ENCODE data around the gene DDX47. TPM values are rescaled to one million over a fixed set of nuclear protein-coding genes. Genes with fewer than 3 reads are reported as not detected.
A peak's percentile ranks its signal among the peaks of the same experiment; 100 is the strongest.
"Not testable (repeated sequence)": the region's sequence is repeated elsewhere in the genome, so short reads cannot be mapped to it uniquely, and the experiment has no call there.

The DDX47 gene
- total and polyA plus RNA-seq, 7 experiments from 2014 or later, result 70.7 to 154 (median 75.5) TPM

- Mint-ChIP-seq H3K9me3 (no peaks in the 10 kb centered on the region), H3K27ac (peak overlapping the region; percentile 93 to 99 (median 98)), H3K27me3 (no peaks in the 10 kb centered on the region), H3K4me3 (peak overlapping the region in 7 of 10 donors; percentile 12 to 81 (median 59)), H3K36me3 (peaks cover 0 to 9% (median 0%) of the 10 kb centered on the region in 5 donors), H3K4me1 (peaks cover 35 to 85% (median 72%) of the 10 kb centered on the region in 7 donors)
- CTCF ChIA-PET, result interaction anchor here (2.4 to 2.6 kb wide), 2 partner anchors 18 to 31 kb away, joined by 8 read pairs; no protein-coding TSS in a partner anchor
- H3K9me3 ChIP-seq (ENCODE audit: control insufficient read depth in 2 of 3, low read length in 3 of 3), result no peaks in the 10 kb centered on the region
- no peaks in the 10 kb centered on the region for H3K36me3 ChIP-seq (ENCODE audit: control insufficient read depth in 2 of 3, insufficient read depth in 3 of 3, low read length in 3 of 3)
- intact Hi-C loops (cut with micrococcal nuclease), result loop anchor here in 1 of 2 donors (5.0 kb wide), 1 partner anchor 80 kb away; no protein-coding TSS in a partner anchor
- H3K27ac ChIP-seq (ENCODE audit: low read depth, low read length), result peak overlapping the region; percentile 80
- no peak for ATAC-seq
- no peaks in the 10 kb centered on the region for H3K27me3 ChIP-seq (ENCODE audit: control insufficient read depth in 2 of 2, insufficient read depth in 2 of 2, low read length in 2 of 2)
- H3K4me3 ChIP-seq (ENCODE audit: low read length), result no peak overlapping the region
- POLR2A ChIA-PET, result interaction anchor here (0.6 to 2.9 kb wide), 6 partner anchors 8 to 184 kb away, joined by 3 to 16 read pairs (median 3); no protein-coding TSS in a partner anchor
- DNase-seq, result no peak
- H3K4me1 ChIP-seq (ENCODE audit: control insufficient read depth in 2 of 2, insufficient read depth in 2 of 2, low read length in 2 of 2), result peaks cover 24 to 31% of the 10 kb centered on the region in 2 donors
Measured at GRCh38 chr12:12806784-12807516, 6.2 kb upstream of the DDX47 start.

- H3K36me3 Mint-ChIP-seq; H3K27me3 Mint-ChIP-seq; H3K36me3 ChIP-seq (ENCODE audit: control insufficient read depth in 2 of 3, insufficient read depth in 3 of 3, low read length in 3 of 3); DNase-seq; H3K27me3 ChIP-seq (ENCODE audit: control insufficient read depth in 2 of 2, insufficient read depth in 2 of 2, low read length in 2 of 2); ATAC-seq; H3K9me3 Mint-ChIP-seq; H3K9me3 ChIP-seq (ENCODE audit: control insufficient read depth in 2 of 3, low read length in 3 of 3); H3K4me3 ChIP-seq (ENCODE audit: low read length): not testable (repeated sequence)
- POLR2A ChIA-PET, result interaction anchor here (0.6 to 2.9 kb wide), 5 partner anchors 18 to 184 kb away, joined by 3 to 16 read pairs (median 3); no protein-coding TSS in a partner anchor
- Mint-ChIP-seq H3K4me3 (peak overlapping the region in 8 of 10 donors; percentile 12 to 81 (median 59)), H3K4me1 (peaks cover 31 to 80% (median 68%) of the 10 kb centered on the region in 7 donors), H3K27ac (peak overlapping the region; percentile 93 to 99 (median 98))
- Histone ChIP-seq H3K27ac (ENCODE audit: low read depth, low read length) (peak overlapping the region; percentile 80), H3K4me1 (ENCODE audit: control insufficient read depth in 2 of 2, insufficient read depth in 2 of 2, low read length in 2 of 2) (peaks cover 25 to 31% of the 10 kb centered on the region in 2 donors)
- CTCF ChIA-PET, result interaction anchor here (2.4 to 2.6 kb wide), 2 partner anchors 18 to 31 kb away, joined by 8 read pairs; no protein-coding TSS in a partner anchor
- intact Hi-C loops (cut with micrococcal nuclease), result loop anchor here in 1 of 2 donors (5.0 kb wide), 1 partner anchor 80 kb away; no protein-coding TSS in a partner anchor
Measured at GRCh38 chr12:12807517-12807903, 5.6 kb upstream of the DDX47 start.

- H3K4me1 Mint-ChIP-seq, result peaks cover 32 to 80% (median 68%) of the 10 kb centered on the region in 7 donors
- H3K27me3 ChIP-seq (ENCODE audit: control insufficient read depth in 2 of 2, insufficient read depth in 2 of 2, low read length in 2 of 2), result no peaks in the 10 kb centered on the region
- no peaks in the 10 kb centered on the region for H3K9me3 ChIP-seq (ENCODE audit: control insufficient read depth in 2 of 3, low read length in 3 of 3)
- peak overlapping the region; percentile 2 for H3K4me3 ChIP-seq (ENCODE audit: low read length)
- ChIA-PET CTCF (interaction anchor here (0.7 to 6.6 kb wide), 3 partner anchors 15 to 30 kb away, joined by 3 to 84 read pairs (median 8); no protein-coding TSS in a partner anchor), POLR2A (interaction anchor here (0.6 to 2.9 kb wide), 17 partner anchors 8 to 451 kb away, joined by 3 to 26 read pairs (median 4); partner anchors contain the start of gene APOLD1)
- no peaks in the 10 kb centered on the region for H3K36me3 ChIP-seq (ENCODE audit: control insufficient read depth in 2 of 3, insufficient read depth in 3 of 3, low read length in 3 of 3)
- H3K36me3 Mint-ChIP-seq, result peaks cover 0 to 6% (median 0%) of the 10 kb centered on the region in 5 donors
- peak overlapping the region; percentile 80 for H3K27ac ChIP-seq (ENCODE audit: low read depth, low read length)
- H3K4me1 ChIP-seq (ENCODE audit: control insufficient read depth in 2 of 2, insufficient read depth in 2 of 2, low read length in 2 of 2), result peaks cover 30 to 34% of the 10 kb centered on the region in 2 donors
- peak; percentile 79 for ATAC-seq
- intact Hi-C loops (cut with micrococcal nuclease), result loop anchor here (1.0 to 5.0 kb wide), 7 partner anchors 20 to 451 kb away; partner anchors contain the start of genes BORCS5 (in 1 of the 2) and HEBP1 (in 1 of the 2)
- no peaks in the 10 kb centered on the region for H3K9me3 Mint-ChIP-seq
- H3K27ac Mint-ChIP-seq, result peak overlapping the region; percentile 93 to 99 (median 98)
- peak overlapping the region; percentile 49 to 84 (median 74) for H3K4me3 Mint-ChIP-seq
- H3K27me3 Mint-ChIP-seq, result no peaks in the 10 kb centered on the region
- DNase-seq, result peak; percentile 19 to 87 (median 83)
Measured at GRCh38 chr12:12807970-12808702, 5.0 kb upstream of the DDX47 start.

GRCh38 chr12:12810553-12811021, 2.6 kb upstream of the DDX47 start:
- H3K36me3 ChIP-seq (ENCODE audit: control insufficient read depth in 2 of 3, insufficient read depth in 3 of 3, low read length in 3 of 3), result peaks cover 0 to 6% (median 5%) of the 10 kb centered on the region in 3 experiments
- H3K9me3 ChIP-seq (ENCODE audit: control insufficient read depth in 2 of 3, low read length in 3 of 3), result no peaks in the 10 kb centered on the region
- POLR2A ChIA-PET, result interaction anchor here (1.1 to 5.7 kb wide), 2 partner anchors 22 to 85 kb away, joined by 3 to 99 read pairs; no protein-coding TSS in a partner anchor
- H3K27ac ChIP-seq (ENCODE audit: low read depth, low read length), result no peak overlapping the region
- Mint-ChIP-seq H3K9me3 (no peaks in the 10 kb centered on the region), H3K27me3 (no peaks in the 10 kb centered on the region), H3K36me3 (peaks cover 2 to 22% (median 3%) of the 10 kb centered on the region in 5 donors), H3K4me3 (peak overlapping the region in 1 of 10 donors; percentile 9), H3K27ac (peak overlapping the region; percentile 42 to 98 (median 77)), H3K4me1 (peaks cover 43 to 86% (median 72%) of the 10 kb centered on the region in 7 donors)
- H3K27me3 ChIP-seq (ENCODE audit: control insufficient read depth in 2 of 2, insufficient read depth in 2 of 2, low read length in 2 of 2), result no peaks in the 10 kb centered on the region
- intact Hi-C loops (cut with micrococcal nuclease), result loop anchor here (5.0 to 10.0 kb wide), 3 partner anchors 248 to 1964 kb away; partner anchors contain the start of genes BORCS5 (in 1 of the 2) and DUSP16 (in 1 of the 2)
- ATAC-seq (no peak), DNase-seq (no peak)
- H3K4me3 ChIP-seq (ENCODE audit: low read length), result no peak overlapping the region
- H3K4me1 ChIP-seq (ENCODE audit: control insufficient read depth in 2 of 2, insufficient read depth in 2 of 2, low read length in 2 of 2), result peaks cover 42 to 44% of the 10 kb centered on the region in 2 donors
- CTCF ChIA-PET, result interaction anchor here (0.7 to 6.6 kb wide), 4 partner anchors 8 to 779 kb away, joined by 3 to 84 read pairs (median 4); no protein-coding TSS in a partner anchor

- POLR2A ChIA-PET, result interaction anchor here (1.1 to 5.7 kb wide), 3 partner anchors 12 to 86 kb away, joined by 3 to 99 read pairs (median 3); no protein-coding TSS in a partner anchor
- no peak for ATAC-seq
- intact Hi-C loops (cut with micrococcal nuclease), result loop anchor here (5.0 to 10.0 kb wide), 3 partner anchors 249 to 1963 kb away; partner anchors contain the start of genes BORCS5 (in 1 of the 2) and DUSP16 (in 1 of the 2)
- Mint-ChIP-seq H3K9me3 (no peaks in the 10 kb centered on the region), H3K27ac (peak overlapping the region in 8 of 9 donors; percentile 36 to 98 (median 64)), H3K4me3 (no peak overlapping the region), H3K27me3 (no peaks in the 10 kb centered on the region), H3K4me1 (peaks cover 47 to 86% (median 72%) of the 10 kb centered on the region in 7 donors), H3K36me3 (peaks cover 5 to 28% (median 11%) of the 10 kb centered on the region in 5 donors)
- H3K27ac ChIP-seq (ENCODE audit: low read depth, low read length), result no peak overlapping the region
- no peak for DNase-seq
- no peaks in the 10 kb centered on the region for H3K9me3 ChIP-seq (ENCODE audit: control insufficient read depth in 2 of 3, low read length in 3 of 3)
- H3K4me1 ChIP-seq (ENCODE audit: control insufficient read depth in 2 of 2, insufficient read depth in 2 of 2, low read length in 2 of 2), result peaks cover 42 to 51% of the 10 kb centered on the region in 2 donors
- no peak overlapping the region for H3K4me3 ChIP-seq (ENCODE audit: low read length)
- CTCF ChIA-PET, result interaction anchor here (0.7 to 6.6 kb wide), 4 partner anchors 8 to 780 kb away, joined by 3 to 84 read pairs (median 4); no protein-coding TSS in a partner anchor
- no peaks in the 10 kb centered on the region for H3K27me3 ChIP-seq (ENCODE audit: control insufficient read depth in 2 of 2, insufficient read depth in 2 of 2, low read length in 2 of 2)
- peaks cover 0 to 6% (median 5%) of the 10 kb centered on the region in 3 experiments for H3K36me3 ChIP-seq (ENCODE audit: control insufficient read depth in 2 of 3, insufficient read depth in 3 of 3, low read length in 3 of 3)
Measured at GRCh38 chr12:12811343-12811742, 1.8 kb upstream of the DDX47 start.

All from naive thymus-derived CD4-positive, alpha-beta T cell (primary cell).